Esophagus squamous epithelium (tissue), 4 donors: ENCODE data around the gene KATNIP.
A peak's percentile ranks its signal among the peaks of the same experiment; 100 is the strongest.

Source experiments
- POLR2A ChIP-seq, 4 donors: fragments of 450-650 bp; IDR thresholded peaks; one replicate each; pipeline ENCODE4 v1.6.1; 2017; ENCODE audit warnings: antibody characterized with exemption in 4 of 4, mild to moderate bottlenecking in 4 of 4, moderate library complexity in 3 of 4
- TF ChIP-seq, protein P1 (sequence below), 6 experiments: fragments of 450-650 bp in 4 of 6; fragments of 200-600 bp in 2 of 6; sonication (generic) in 2 of 6; IDR thresholded peaks; one replicate each; pipeline ENCODE4 v1.5.1; 2016 to 2019; ENCODE audit warnings: antibody characterized with exemption in 6 of 6, mild to moderate bottlenecking in 4 of 6, moderate library complexity in 4 of 6

DNA sequence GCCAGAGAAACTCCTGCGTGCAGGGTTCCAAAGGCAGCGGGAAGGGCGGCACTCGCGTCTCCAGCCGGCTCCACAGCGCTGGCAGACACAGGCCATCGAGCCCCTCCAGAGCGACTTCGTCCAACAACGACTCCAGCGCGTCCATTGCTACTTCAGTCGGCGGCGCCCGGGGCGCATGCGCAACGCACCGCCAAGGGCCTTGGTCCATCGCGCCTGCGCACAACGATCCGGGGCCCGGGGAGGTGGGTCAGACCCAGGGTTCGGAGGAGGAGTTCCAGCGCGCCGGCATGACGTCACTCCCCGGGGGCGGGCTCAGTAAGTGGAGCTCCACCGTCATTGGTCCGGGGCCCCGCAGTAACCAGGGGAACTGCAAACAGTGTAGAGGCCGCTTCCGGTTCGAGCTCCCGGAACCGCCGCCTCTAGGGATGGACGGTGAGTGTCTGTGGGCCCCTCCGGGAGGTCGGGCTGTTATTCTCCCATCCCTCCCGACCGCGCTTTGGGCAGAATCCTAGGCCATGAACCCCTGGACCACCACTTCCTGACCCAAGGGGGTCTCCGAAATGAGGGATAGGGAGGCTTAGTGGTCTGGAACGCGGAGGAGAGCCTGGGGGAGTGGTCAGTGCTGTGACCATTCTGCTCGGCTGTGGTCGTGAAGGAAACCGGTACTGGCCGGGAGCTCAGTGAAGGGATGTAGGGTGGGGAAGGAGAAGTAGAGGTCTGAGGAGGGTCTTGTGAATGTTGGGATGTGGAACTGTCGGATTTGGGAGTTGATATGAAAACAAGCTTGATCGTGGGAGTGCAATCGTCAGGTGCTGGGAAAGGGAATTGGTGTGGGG, at the start of gene KATNIP, which contains the start of gene GTF3C1:
- TF ChIP-seq, protein P1, sequence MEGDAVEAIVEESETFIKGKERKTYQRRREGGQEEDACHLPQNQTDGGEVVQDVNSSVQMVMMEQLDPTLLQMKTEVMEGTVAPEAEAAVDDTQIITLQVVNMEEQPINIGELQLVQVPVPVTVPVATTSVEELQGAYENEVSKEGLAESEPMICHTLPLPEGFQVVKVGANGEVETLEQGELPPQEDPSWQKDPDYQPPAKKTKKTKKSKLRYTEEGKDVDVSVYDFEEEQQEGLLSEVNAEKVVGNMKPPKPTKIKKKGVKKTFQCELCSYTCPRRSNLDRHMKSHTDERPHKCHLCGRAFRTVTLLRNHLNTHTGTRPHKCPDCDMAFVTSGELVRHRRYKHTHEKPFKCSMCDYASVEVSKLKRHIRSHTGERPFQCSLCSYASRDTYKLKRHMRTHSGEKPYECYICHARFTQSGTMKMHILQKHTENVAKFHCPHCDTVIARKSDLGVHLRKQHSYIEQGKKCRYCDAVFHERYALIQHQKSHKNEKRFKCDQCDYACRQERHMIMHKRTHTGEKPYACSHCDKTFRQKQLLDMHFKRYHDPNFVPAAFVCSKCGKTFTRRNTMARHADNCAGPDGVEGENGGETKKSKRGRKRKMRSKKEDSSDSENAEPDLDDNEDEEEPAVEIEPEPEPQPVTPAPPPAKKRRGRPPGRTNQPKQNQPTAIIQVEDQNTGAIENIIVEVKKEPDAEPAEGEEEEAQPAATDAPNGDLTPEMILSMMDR (IDR thresholded peaks at IDR 0.05) = peak in 1 of 6 experiments; percentile 20
- TF ChIP-seq POLR2A (IDR thresholded peaks at IDR 0.05) = peak in 3 of 4 donors; percentile 58 to 86 (median 65)
